NCI-H748 (cell line): ENCODE measurements around the gene ZFYVE9.
A peak's percentile ranks its signal among the peaks of the same experiment; 100 is the strongest.

Experiments used
- DNase-seq: peaks from one replicate; lab custom pipeline; 2025; ENCODE audit not compliant: unreplicated experiment; lab: John Stamatoyannopoulos, UW

Gene ZFYVE9

DNA sequence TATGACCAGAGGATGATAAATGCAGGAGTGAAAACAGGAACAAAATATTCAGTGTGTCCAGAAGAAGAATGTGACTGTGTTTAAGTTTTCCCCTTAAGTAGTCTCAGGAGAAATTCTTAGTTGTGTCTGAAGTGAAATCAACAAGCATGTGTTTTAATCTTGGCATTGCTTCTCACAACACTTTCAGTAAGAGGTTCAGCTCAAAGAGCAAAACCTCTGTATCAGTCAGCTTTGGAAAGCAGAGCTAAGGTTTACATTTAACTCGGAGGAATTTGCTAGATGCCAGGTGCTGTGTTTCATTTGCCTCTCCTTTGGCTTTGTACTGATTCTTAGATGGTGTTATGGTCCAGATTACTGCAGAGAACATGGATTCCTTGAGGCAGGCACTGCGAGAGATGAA, 195.6 kb downstream of the ZFYVE9 start:
- DNase-seq, result no peak

DNA sequence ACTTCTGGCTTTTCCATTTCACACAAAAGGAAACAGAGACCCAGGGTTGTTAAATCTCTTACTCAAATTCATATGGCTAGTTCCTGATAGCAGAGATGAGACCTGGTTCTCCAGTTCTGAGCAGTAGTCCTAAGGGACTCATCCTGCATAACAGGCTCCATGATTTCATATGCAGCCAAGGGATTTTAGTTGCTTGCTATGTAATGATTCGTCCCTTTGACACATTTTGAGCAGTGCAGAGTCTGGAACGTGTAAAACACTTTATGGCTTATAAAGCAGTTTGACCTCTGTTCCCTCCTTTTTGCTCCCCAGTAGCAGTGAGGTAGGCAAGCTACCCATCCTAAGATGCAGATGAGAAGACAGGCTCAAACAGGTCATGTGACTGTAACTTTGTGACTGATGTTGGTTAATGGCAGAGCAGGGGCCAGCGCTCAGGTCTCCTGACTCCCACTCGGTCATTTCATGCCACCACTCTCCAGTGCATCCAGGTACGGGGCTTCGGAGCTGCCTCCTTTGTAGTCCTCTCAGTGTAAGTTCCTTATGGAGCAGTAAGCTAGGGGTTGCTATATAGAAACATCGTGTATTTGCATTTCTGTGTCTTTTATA, 199.9 kb downstream of the ZFYVE9 start:
- DNase-seq, result no peak

DNA sequence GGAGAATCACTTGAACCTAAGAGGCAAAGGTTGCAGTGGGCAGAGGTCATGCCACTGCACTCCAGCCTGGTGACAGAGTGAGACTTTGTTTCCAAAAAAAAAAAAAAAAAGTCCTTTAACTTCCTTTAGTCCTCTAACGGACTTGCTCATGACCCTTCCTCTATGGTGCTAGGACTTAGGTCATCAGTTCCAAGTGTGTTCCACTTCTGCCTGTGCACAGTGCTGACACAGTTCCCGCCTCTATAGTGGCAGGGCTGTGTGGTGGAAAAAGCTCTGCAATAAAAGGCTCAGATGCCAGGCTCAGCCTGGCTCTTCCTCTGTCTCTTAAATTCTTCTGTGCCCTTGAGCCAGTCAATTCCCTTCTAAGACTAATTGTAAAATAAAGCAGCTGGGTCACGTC, 202.1 kb downstream of the ZFYVE9 start:
- no peak for DNase-seq

DNA sequence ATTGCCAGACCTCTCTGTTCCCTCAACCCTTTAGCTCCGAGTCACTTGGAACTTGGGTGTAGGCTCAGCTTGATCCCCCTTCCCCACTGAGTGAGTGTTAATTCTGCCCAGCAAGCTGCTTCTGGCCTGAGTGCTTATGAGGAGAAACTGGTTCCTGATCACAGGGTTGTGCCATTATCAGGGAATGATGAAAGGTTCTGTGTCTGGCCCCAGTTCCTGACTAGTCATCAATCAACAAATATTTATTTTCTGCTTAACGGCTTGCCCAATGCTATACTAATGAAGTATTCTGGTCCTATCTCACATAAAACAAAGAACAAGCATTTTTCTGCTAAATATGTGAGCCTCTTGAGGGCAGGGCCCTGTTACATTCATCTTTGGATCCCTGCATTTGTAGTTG, 203.4 kb downstream of the ZFYVE9 start:
- no peak for DNase-seq

DNA sequence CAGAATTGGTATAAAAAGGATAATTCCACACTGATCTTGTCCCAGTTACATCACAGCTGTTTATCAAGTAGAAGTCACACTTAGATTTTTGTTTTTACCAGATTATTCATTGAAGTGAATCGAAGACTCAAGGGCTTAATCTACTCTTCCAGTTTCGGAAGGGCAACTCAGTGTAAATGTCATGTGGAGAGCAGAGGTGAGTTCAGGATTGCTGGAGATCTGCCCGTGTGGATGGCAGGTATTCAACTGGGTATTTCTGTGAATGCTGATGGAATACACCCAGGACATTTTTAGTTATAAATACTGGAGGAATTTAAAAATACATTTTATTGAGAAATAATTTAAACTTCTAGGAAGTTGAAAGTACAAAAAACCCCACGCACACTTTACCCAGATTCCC, 204.8 kb downstream of the ZFYVE9 start:
- no peak for DNase-seq

DNA sequence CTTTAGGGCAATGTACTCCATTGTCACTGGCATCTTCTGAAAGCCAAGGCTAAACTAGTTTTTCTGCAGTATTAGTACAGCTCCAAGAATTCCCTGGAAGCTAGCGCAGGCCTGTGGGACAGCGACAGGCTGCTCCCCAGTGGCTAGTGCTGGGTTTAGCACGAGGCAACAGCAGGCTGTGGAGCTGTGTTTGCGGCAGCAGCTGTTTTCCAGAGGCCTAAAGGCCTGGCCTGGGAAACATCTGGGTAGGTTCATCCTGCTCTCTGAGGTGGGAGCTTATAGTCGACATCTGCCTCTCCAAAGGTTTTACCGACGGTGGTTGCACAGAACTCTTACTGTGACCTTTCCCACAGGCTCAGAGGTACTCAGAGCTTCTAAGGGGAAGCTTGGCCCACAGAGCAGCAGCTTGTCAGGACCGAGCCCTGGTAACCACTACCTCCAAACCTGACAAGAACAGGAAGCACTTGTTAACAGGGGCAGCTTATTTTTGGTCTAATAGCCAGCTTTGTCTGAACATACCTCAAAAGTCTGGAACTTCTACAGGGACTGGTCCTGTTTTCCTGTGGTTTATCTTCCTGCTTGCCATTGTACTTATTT, 206.9 kb downstream of the ZFYVE9 start:
- peak; percentile 35 for DNase-seq

- DNase-seq, result no peak
Measured at GRCh38 chr1:52352690-52353089, 210.8 kb downstream of the ZFYVE9 start.

GRCh38 chr1:52355436-52355835, 213.5 kb downstream of the ZFYVE9 start:
- DNase-seq, result no peak

DNA sequence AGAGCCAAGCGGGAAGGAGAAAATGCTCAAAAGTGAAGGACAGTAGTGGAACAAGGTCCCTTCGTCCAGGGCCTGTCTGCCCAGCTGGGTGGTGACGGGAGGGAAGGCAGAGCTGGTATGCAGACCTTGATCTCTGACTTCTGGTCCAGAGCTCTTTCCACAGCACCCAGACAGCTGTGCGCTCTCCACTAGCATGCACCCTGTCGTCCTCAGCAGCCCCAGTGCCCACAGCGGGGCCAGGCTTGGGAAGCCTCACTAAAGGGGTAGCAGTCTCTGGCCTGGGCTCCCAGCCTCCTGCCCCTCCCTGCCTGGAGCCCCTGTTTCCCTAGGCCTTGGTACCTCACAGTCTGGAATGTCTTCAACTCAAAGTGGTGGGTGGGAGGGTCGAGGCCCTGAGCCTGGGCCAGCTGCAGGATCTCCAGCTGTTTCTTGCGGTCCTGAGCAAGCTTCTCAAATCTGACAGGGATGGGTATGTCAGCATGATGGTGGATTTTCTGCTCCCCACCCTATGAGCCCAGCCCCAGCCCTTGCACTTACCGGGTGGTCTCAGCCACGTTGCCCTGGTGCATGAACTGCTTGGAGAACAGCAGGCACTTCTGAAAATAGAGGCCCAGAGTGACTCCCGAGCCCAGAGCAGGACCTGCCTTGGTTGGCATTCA, 214.1 kb downstream of the ZFYVE9 start:
- DNase-seq, result no peak

GRCh38 chr1:52356818-52357355, 215.0 kb downstream of the ZFYVE9 start:
- no peak for DNase-seq

DNA sequence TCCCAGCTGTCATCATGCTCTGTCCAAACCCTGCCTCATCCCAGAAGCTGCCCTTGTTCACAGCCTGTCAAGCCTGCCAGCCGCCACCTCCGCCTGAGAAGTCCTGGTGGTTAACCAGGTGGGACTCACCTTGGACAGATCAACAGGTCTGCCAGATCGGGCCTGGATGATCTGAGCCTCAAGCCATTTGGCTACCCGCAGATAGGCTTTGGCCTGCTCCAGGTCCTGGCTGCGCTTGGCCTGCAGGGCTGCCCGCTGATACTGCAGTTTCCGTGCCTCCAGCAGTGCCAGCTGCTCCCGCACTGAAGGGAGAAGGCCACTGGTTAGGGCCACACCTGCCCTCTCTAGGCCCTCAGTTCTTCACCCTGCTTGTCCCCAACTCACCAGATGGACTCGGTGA, 215.5 kb downstream of the ZFYVE9 start:
- no peak for DNase-seq

DNA sequence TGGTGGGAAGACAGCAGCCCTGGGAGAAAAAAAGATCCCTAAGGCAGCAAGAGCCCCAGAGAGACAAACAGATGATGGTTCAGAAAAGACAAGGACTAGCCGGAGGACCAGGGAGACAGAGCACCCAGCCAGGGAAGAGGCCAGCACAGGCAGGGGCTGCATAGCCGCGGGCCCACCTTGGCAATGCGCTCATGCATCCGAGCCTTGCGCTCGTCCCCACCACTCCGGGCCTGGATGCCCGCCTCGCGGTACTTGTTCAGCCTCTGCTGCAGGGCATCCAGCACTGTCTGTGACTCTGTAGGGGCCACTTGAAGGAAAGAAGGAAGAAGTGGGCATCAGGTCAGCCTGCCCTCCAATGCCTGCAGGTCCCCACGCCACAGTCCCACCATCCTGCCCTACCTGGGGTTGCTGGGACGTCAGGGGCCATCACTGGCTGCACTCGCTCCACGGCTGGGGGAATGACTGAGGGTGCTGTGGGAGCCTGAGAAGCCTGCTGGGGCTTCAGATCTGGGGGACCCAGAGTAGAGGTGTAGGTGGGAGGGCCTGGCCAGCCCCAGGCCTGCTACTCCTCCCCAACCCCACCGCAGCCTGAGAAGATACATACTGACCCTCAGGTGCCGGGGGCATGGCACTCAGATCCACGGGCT, 217.1 kb downstream of the ZFYVE9 start:
- no peak for DNase-seq

DNA sequence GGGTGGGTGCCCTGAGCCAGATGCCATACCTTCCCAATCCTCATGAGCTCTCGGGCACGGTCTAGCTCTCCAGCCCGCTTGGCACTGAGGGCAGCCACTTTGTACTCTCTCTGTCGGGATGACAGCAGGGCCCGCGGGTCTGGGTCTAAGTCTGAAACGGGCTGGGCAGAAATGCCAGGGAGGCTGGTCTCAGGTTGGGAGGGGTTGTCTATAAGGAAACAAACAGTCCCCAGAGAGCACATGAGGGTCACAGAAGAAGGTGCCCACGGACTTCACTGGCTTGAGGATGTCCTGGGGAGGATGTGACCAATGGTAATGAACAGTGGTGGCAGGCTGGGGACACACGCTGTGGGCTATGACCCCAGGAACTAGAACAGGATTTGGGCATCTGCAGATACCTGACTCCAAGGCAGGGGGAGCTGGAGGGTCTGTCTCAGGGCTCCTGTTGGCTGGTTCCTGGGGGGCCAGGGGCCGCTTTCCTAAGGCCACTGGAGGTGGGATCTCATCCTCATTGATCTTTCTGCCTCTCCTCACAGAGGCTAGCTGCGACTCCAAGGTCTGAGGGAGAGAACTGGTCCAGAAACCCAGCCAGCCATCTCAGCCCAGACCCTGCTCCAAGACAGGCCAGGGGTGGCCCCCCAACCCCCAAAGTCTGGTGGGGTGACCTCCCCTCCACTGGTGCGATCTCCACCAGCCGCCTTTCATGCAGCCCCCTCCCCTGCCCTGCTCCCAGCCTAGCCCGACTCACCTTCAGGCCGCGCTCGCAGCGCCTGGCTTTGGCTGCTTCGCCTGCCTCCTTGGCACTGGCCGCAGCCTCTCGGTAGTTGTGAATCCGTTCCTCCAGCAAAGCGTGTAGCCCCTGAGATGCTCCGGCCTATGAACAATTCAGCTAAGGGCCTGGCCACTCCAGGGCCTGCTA, 218.0 kb downstream of the ZFYVE9 start:
- DNase-seq, result no peak

GRCh38 chr1:52360595-52360968, 218.7 kb downstream of the ZFYVE9 start:
- DNase-seq, result no peak

DNA sequence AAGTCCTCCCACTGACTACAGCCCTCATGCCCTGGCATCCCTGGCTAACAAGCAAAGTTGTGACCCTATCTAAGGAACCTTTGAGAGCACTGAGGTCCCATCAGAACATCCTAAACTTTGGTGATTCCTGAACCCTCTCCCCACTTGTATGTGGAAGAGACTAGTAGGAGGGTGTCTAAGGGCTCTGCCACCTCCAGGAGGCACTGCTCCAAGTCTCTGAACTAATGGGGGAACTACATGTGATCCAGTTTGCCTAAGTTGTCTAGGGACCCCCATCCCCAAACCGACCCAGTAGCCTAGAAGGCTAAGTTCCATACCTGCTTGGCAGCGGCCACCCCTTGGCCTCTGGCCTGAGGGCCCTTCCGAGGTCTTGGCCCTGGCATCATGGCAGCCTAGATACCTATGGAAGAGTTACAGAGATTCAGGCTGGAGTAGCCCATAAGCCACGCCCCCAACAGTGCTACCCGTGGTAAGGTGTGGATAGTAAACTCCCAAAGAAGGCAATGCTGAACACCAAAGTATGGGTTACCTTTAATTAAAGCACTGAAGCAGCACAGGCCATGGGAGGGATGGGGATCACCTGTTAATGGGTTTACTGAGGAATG, 222.4 kb downstream of the ZFYVE9 start:
- DNase-seq, result no peak

GRCh38 chr1:52365071-52365745, 223.3 kb downstream of the ZFYVE9 start:
- peak; percentile 36 for DNase-seq

DNA sequence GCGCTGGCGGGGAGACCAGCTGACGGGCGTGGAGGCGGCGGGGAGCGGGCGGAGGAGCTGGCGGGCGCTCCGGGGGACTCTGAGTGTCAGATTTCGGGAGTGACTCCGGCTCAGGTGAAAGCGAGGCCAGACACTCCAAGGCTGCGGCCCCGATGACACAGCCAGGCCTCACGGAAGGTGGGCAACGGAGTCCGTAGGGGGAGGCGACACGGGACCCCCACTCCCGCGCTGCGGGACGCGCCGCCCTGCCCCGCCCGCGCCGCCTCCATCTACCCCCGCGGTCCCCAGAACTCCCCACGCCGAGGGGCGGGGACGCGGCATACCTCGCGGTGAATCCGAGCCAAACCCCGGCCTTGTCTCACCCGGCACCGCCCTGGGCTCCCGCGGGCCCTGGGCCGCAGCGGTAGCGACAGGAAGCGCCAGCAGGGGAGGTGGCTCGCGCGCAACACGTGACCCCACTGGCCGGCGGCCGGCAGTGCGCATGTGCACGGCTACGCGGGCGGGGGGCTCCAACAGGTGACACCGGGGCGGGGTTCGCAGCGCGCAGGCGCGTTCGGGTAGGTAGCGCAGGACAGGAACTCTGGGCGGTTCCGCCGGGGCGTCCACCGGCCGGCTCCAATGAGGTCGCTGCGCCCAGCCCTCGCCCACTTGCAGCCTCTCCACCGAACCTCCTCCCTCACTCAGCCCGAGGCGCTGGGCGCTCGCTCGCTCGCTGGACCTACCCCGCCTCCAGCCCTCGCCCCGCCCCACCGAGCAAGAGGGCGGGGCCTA, 224.0 kb downstream of the ZFYVE9 start, which contains the start of gene CC2D1B:
Gene CC2D1B, minus strand, starts transcription at position 460 of the 771 bp plus-strand sequence. CDS start 1,585 bp downstream, outside the sequence.
- DNase-seq, result peak; percentile 99

GRCh38 chr1:52366517-52366827, 224.6 kb downstream of the ZFYVE9 start:
- no peak for DNase-seq

GRCh38 chr1:52367272-52367671, 225.4 kb downstream of the ZFYVE9 start:
- no peak for DNase-seq
